T-helper 17 cell (primary cell): ENCODE data around the gene HCN3. TPM values are rescaled to one million over a fixed set of nuclear protein-coding genes. Genes with fewer than 3 reads are reported as not detected.

Experiments
- ATAC-seq: fragments of 150-1000 bp; cut with Tn5 transposase; 2 replicates; pipeline ENCODE4 v1.10.0; 2021; ENCODE audit warnings: mild to moderate bottlenecking, moderate library complexity
- DNase-seq, 3 donors: peaks; one replicate each; pipeline versions ENCODE4 v3.0.0 to v3.0.0-alpha.2; 2020 to 2021
- H3K9me3 ChIP-seq: one replicate; pipeline ENCODE4 v1.7.0; 2013; ENCODE audit warnings: low read length, mild to moderate bottlenecking; ENCODE audit not compliant: control insufficient read depth, poor library complexity, severe bottlenecking
- H3K27ac Mint-ChIP-seq: one replicate; pipeline ENCODE4 v1.8.0; 2022; ENCODE audit warnings: mild to moderate bottlenecking, moderate library complexity, mixed read lengths
- H3K27me3 Mint-ChIP-seq: one replicate; pipeline ENCODE4 v1.8.0; 2022; ENCODE audit warnings: mixed read lengths
- H3K36me3 Mint-ChIP-seq: one replicate; pipeline ENCODE4 v1.8.0; 2022; ENCODE audit warnings: low read depth, mixed read lengths
- H3K4me1 Mint-ChIP-seq: one replicate; pipeline ENCODE4 v1.8.0; 2022; ENCODE audit warnings: mild to moderate bottlenecking, mixed read lengths
- H3K4me3 Mint-ChIP-seq: one replicate; pipeline ENCODE4 v1.8.0; 2022; ENCODE audit warnings: mild to moderate bottlenecking, moderate library complexity, mixed read lengths
- total RNA-seq, 4 donors: library from RNA in 2 of 4; stranded (reverse) in 2 of 4; gene quantifications; one replicate each; pipeline ENCODE4 v1.2.3 and lab custom pipeline; 2022 to 2026

Gene HCN3
- total RNA-seq, 2 donors from 2014 or later: 1.3 to 1.5 TPM

GRCh38 chr1:155320252-155320651 is 43.0 kb downstream of the HCN3 start:
- Mint-ChIP-seq H3K4me1 (peaks cover 23% of the 10 kb centered on the region), H3K27me3 (no peaks in the 10 kb centered on the region), H3K4me3 (peak overlapping the region; percentile 86), H3K27ac (peak overlapping the region; percentile 41), H3K36me3 (peaks cover 2% of the 10 kb centered on the region)
- no peak for ATAC-seq
- no peaks in the 10 kb centered on the region for H3K9me3 ChIP-seq
- DNase-seq: no peak

- peak within 1 kb of the TSS; percentile 86 for H3K4me3 Mint-ChIP-seq
- peaks cover 2% of the 10 kb centered on the region for H3K36me3 Mint-ChIP-seq
- H3K9me3 ChIP-seq: no peaks in the 10 kb centered on the region
- peaks cover 26% of the 10 kb centered on the region for H3K4me1 Mint-ChIP-seq
- peak; percentile 55 to 67 (median 61) for DNase-seq
- peak; percentile 37 for ATAC-seq
- no peaks in the 10 kb centered on the region for H3K27me3 Mint-ChIP-seq
- H3K27ac Mint-ChIP-seq: peak within 1 kb of the TSS; percentile 41
These were observed 43.7 kb downstream of the HCN3 start, which contains the start of gene RUSC1 for GRCh38 chr1:155320661-155321617. Gene RUSC1 (plus strand): TSS chr1:155320894. CDS start chr1:155321774, 880 bp downstream.

GRCh38 chr1:155321639-155322503 is 44.6 kb downstream of the HCN3 start:
- Mint-ChIP-seq H3K27ac (no peak overlapping the region), H3K27me3 (no peaks in the 10 kb centered on the region), H3K36me3 (peaks cover 2% of the 10 kb centered on the region), H3K4me3 (peak overlapping the region; percentile 86), H3K4me1 (peaks cover 29% of the 10 kb centered on the region)
- H3K9me3 ChIP-seq: no peaks in the 10 kb centered on the region
- DNase-seq (no peak), ATAC-seq (no peak)

- no peak for ATAC-seq
- Mint-ChIP-seq H3K27me3 (no peaks in the 10 kb centered on the region), H3K36me3 (peaks cover 2% of the 10 kb centered on the region), H3K4me1 (peaks cover 29% of the 10 kb centered on the region), H3K27ac (no peak overlapping the region), H3K4me3 (peak overlapping the region; percentile 86)
- no peak for DNase-seq
- H3K9me3 ChIP-seq: no peaks in the 10 kb centered on the region
These were observed 45.3 kb downstream of the HCN3 start for GRCh38 chr1:155322571-155322952.

- ATAC-seq (peak; percentile 61), DNase-seq (peak; percentile 77 to 91 (median 80))
- Mint-ChIP-seq H3K4me3 (peak overlapping the region; percentile 95), H3K36me3 (peaks cover 2% of the 10 kb centered on the region), H3K27ac (no peak overlapping the region), H3K27me3 (no peaks in the 10 kb centered on the region), H3K4me1 (peaks cover 29% of the 10 kb centered on the region)
- no peaks in the 10 kb centered on the region for H3K9me3 ChIP-seq
These were observed 45.9 kb downstream of the HCN3 start for GRCh38 chr1:155322953-155323728.

GRCh38 chr1:155323729-155324036 is 46.4 kb downstream of the HCN3 start:
- Mint-ChIP-seq H3K36me3 (no peaks in the 10 kb centered on the region), H3K27me3 (no peaks in the 10 kb centered on the region), H3K4me3 (peak overlapping the region; percentile 95), H3K27ac (peak overlapping the region; percentile 65), H3K4me1 (peaks cover 29% of the 10 kb centered on the region)
- ATAC-seq: peak; percentile 75
- DNase-seq: peak; percentile 66 to 79 (median 75)
- H3K9me3 ChIP-seq: no peaks in the 10 kb centered on the region

- H3K9me3 ChIP-seq: no peaks in the 10 kb centered on the region
- DNase-seq (peak; percentile 74 to 88 (median 88)), ATAC-seq (peak; percentile 85)
- Mint-ChIP-seq H3K4me1 (peaks cover 26% of the 10 kb centered on the region), H3K27me3 (no peaks in the 10 kb centered on the region), H3K36me3 (no peaks in the 10 kb centered on the region), H3K27ac (peak overlapping the region; percentile 65), H3K4me3 (peak overlapping the region; percentile 95)
These were observed 46.9 kb downstream of the HCN3 start for GRCh38 chr1:155324037-155324716.

- no peaks in the 10 kb centered on the region for H3K9me3 ChIP-seq
- H3K27ac Mint-ChIP-seq: peak overlapping the region; percentile 65
- H3K4me3 Mint-ChIP-seq: peak overlapping the region; percentile 95
- H3K27me3 Mint-ChIP-seq: no peaks in the 10 kb centered on the region
- ATAC-seq (no peak), DNase-seq (peak in 1 of 3 donors; percentile 25)
- H3K4me1 Mint-ChIP-seq: peaks cover 25% of the 10 kb centered on the region
- no peaks in the 10 kb centered on the region for H3K36me3 Mint-ChIP-seq
These were observed 47.7 kb downstream of the HCN3 start for GRCh38 chr1:155324717-155325602.

GRCh38 chr1:155325603-155325893 is 48.3 kb downstream of the HCN3 start:
- H3K4me3 Mint-ChIP-seq: no peak overlapping the region
- H3K9me3 ChIP-seq: no peaks in the 10 kb centered on the region
- no peaks in the 10 kb centered on the region for H3K27me3 Mint-ChIP-seq
- ATAC-seq: no peak
- no peak for DNase-seq
- peaks cover 19% of the 10 kb centered on the region for H3K4me1 Mint-ChIP-seq
- no peaks in the 10 kb centered on the region for H3K36me3 Mint-ChIP-seq
- H3K27ac Mint-ChIP-seq: peak overlapping the region; percentile 63

- Mint-ChIP-seq H3K27ac (peak overlapping the region; percentile 63), H3K4me3 (peak overlapping the region; percentile 79), H3K27me3 (no peaks in the 10 kb centered on the region), H3K4me1 (peaks cover 20% of the 10 kb centered on the region), H3K36me3 (peaks cover 2% of the 10 kb centered on the region)
- ATAC-seq: no peak
- H3K9me3 ChIP-seq: no peaks in the 10 kb centered on the region
- DNase-seq: no peak
These were observed 48.8 kb downstream of the HCN3 start for GRCh38 chr1:155326020-155326526.

- ATAC-seq: no peak
- Mint-ChIP-seq H3K4me3 (no peak overlapping the region), H3K27me3 (no peaks in the 10 kb centered on the region)
These were observed 49.4 kb downstream of the HCN3 start for GRCh38 chr1:155326631-155327037.

More at GRCh38 chr1:155326631-155327037, 49.4 kb downstream of the HCN3 start:
- peaks cover 19% of the 10 kb centered on the region for H3K4me1 Mint-ChIP-seq
- DNase-seq: no peak
- no peaks in the 10 kb centered on the region for H3K9me3 ChIP-seq
- H3K27ac Mint-ChIP-seq: peak overlapping the region; percentile 63
- peaks cover 2% of the 10 kb centered on the region for H3K36me3 Mint-ChIP-seq
